Left ventricle myocardium superior (tissue), 1 donor: ENCODE results near the gene SEC14L1. TPM values are rescaled to one million over a fixed set of nuclear protein-coding genes. Genes with fewer than 3 reads are reported as not detected.
A peak's percentile ranks its signal among the peaks of the same experiment; 100 is the strongest.
"Not testable (repeated sequence)": the region's sequence is repeated elsewhere in the genome, so short reads cannot be mapped to it uniquely, and the experiment has no call there.

Experiments
- ATAC-seq: fragments of 200-7000 bp; cut with Tn5 transposase; one replicate; pipeline ENCODE4 v1.9.1; 2020; ENCODE audit warnings: mild to moderate bottlenecking, moderate library complexity
- DNase-seq: peaks from one replicate; pipeline ENCODE4 v3.0.0-alpha.2; 2020
- intact Hi-C: fragments of 100-400 bp; cut with micrococcal nuclease; formaldehyde crosslinking; loops from one replicate; pipeline ENCODE4 v1.11.0; 2022
- long read RNA-seq: library from polyadenylated mRNA; unstranded; transcript quantifications from one replicate; pipeline ENCODE4 v2.0.0, GENCODE V29; 2021
- total RNA-seq: library from RNA; stranded (reverse); fragmentation: NEBNext Ultra II Directional; extraction: Animal tissue kit (Norgen Biotek cat#: 25700); gene quantifications from one replicate; pipeline ENCODE4 v1.2.1, GENCODE V29; 2021
- donor health status: DM: no; HTN: yes; CAD: no; lungs with severe emphysema.

Gene SEC14L1
- 71.4 TPM for total RNA-seq
- long read RNA-seq, full-length matches to known transcripts = 11 of 69 reads
- long read RNA-seq, partial matches to known transcripts = 26 of 69 reads
- long read RNA-seq, other reads (novel, unspliced or antisense) = 32 of 69 reads

- no peak for ATAC-seq
- peak; percentile 61 for DNase-seq
- intact Hi-C loops = loop anchor here (10.0 kb wide), 1 partner anchor 46 kb away; no protein-coding TSS in a partner anchor
Observed at GRCh38 chr17:77140878-77141767, at the start of gene SEC14L1. SEC14L1 (plus strand) TSS chr17:77140969; CDS start chr17:77143597, 2,628 bp downstream.

DNA sequence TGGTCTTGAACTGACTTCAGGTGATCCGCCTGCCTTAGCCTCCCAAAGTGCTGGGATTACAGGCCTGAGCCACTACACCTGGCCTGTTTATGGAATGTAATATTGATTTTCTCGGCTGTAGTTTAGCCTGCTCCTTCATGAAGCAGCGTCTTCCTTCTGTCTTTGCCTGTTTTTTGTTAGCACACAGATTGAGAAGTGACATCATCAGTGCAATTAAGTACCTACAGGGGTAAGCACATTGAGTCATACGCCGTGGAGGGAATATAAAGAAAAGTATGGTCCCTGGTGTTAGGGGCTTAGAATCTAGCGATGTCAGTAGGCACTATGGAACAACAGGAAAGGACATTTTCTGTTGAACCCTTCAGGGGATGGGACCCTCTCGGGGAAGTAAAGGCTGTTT, 48.7 kb upstream of the SEC14L1 start:
- no peak for DNase-seq
- ATAC-seq = no peak
- intact Hi-C loops = loop anchor here (10.0 kb wide), 2 partner anchors 53 to 113 kb away; partner anchors contain the start of gene SEC14L1

DNA sequence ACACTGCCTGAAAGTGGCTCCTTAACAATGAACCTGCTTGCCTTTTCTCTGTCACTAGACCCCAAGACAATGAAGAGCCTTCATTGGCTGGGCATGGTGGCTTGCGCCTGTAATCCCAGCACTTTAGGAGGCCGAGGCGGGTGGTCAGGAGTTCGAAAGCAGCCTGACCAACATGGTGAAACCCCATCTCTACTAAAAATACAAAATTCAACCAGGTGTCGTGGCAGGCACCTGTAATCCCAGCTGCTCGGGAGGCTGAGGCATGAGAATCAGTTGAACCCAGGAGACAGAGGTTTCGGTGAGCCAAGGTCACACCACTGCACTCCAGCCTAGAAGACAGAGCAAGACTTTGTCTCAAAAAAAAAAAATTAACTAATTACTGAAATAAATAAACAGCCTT, 45.3 kb upstream of the SEC14L1 start:
- intact Hi-C loops = loop anchor here (10.0 kb wide), 2 partner anchors 49 to 109 kb away; partner anchors contain the start of gene SEC14L1
- ATAC-seq (no peak), DNase-seq (no peak)

DNA sequence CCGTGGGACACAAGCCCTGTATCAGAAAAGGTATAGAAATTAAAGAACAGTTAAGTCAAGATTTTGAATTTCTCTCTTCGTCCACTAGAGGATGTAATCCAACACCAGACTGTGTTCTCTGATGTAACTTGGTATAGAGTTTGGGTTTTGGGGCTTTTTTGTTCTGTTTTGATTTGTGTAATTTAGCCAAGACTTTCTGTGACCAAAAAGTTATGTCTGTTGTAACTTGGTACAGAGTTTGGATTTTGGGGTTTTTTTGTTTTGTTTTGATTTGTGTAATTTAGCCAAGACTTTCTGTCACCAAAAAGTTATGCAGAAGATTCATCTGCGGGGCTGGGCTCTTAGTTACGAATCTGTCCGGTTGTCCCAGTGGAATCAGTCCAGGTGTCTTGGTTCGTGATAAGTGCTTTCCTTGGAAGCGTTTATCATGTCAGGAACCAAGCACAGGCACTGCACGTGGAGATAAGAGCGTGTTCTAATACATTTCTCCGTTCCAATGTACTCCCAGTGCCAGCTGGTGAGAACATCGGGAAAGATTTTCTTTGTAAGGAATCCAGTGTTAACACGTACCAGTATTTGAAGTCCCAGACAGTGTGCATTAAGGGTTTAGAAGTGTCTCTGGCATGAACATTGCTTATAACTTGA, 44.1 kb upstream of the SEC14L1 start:
- ATAC-seq (peak; percentile 68), DNase-seq (no peak)
- intact Hi-C loops = loop anchor here (10.0 kb wide), 2 partner anchors 48 to 108 kb away; partner anchors contain the start of gene SEC14L1

DNA sequence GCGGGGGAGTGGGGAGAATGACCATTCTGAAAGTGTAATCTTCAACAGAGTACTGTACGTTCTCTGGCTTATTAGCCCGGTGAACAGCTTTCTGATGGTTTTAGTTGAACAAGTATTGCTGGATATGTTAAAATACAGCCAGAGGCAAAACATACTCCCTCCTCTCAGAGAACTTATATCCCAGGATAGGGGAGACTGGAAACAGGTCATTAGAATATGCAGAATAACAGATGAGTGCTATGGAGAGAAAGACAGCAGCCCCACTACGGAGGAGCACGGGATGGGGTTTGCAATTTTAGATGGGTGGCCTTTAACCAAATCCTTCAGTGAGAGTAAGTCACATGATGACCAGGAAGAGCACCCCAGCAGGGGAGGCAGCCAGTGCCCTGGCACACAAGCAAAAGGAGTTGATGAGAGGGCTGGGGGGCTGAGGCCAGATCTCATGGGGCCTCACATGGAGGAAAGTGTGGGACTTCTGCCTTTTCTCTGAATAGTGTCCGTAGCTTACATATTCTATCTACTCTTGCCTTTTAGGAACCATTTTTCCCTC, 43.1 kb upstream of the SEC14L1 start:
- intact Hi-C loops = loop anchor here (10.0 kb wide), 2 partner anchors 47 to 107 kb away; partner anchors contain the start of gene SEC14L1
- ATAC-seq (no peak), DNase-seq (no peak)

DNA sequence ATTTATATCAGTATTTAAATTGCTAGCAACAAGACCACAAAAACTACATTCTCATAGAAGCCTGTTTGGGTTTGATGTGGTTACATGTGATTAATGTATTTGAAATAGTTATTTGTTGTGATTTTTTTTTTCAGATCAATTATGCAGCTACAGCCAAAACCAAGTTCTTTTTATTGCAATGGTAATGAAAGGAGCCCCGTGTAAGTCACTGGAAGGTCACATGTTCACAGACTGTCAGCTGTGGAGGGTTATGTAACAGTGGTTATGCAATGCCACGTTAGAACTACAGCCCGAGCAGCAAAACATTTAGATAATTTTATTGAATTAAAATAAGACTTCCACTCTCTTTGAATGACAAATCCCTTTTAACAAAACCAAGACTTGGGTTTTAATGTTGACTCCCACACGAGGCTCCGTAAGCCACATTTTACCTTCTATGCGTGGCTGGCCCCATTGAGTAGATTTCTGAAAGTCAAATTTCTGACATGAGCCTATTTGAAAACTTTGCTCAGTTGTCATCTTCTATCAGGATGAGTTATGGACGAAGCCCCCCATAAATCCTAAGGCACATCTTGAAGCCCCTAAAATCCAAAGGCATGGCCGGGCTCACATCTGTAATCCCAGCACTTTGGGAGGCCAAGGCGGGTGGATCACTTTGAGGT, 41.8 kb upstream of the SEC14L1 start:
- DNase-seq (no peak), ATAC-seq (peak; percentile 80)
- intact Hi-C loops = loop anchor here (10.0 kb wide), 2 partner anchors 46 to 106 kb away; partner anchors contain the start of gene SEC14L1

DNA sequence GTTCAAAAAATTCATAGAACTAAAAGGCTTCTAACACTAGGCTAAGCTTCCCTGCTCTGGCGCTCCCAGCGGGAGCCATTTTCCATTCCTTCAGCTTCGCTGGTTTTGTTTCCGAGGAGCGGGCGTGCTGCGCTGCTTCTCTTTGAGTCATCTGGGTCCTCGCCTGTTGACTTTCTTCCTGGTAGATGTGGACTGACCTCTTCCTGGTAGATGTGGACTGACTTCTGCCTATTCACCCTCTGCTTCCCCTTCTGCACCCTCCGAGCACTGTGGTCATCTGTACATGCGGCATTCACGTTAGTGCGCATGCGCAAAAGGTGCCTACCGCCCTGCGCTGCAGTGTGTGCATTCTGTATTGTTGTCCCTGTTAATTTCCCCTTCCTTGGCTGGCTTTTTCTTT, 40.8 kb upstream of the SEC14L1 start:
- ATAC-seq = peak; percentile 51
- intact Hi-C loops = loop anchor here (10.0 kb wide), 2 partner anchors 45 to 105 kb away; partner anchors contain the start of gene SEC14L1
- peak; percentile 81 for DNase-seq

DNA sequence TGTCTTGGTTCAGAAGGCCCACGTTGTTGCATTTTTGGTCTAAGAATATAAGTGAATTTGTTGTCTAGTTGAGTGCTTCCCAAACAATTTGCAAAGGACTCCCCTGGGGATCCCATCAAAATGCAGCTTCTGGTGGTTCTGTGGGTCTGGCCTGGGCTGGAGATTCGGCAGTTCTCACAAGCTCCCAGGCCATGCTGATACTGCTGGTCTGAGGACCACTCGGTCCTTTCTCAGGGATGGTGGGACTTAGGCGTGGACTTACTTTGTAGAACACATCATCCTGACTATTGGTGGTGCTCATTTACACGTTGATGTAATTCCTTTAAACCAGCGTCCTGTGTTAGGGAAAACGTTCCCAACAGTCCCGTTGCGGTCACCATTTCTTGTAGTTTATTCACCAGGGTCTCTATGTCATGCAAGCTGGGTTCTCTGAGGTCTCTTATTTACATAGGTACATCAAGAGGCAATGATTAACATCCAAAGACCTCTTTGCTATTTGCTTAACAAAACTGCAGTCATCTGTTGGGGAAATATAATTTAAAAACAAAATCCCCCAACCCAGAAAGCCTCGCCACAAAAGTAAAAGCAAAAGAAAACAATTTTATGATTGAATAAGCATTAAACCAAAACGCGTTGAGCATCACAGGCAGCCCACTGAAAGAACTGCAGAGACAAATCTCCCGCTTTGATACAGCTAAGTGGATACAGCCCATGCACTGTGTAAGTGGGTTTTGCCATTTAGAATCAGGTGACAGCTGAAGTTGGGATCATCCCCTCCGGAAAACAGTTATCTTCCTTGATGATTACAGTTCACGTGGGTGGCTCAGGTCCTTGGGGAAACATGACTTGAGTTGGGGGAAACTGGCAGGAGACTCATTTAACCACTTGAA, 39.0 kb upstream of the SEC14L1 start:
- intact Hi-C loops = no loop called here
- ATAC-seq (no peak), DNase-seq (no peak)

- intact Hi-C loops, ATAC-seq, DNase-seq: not testable (repeated sequence)
Observed at GRCh38 chr17:77102411-77103134, 38.2 kb upstream of the SEC14L1 start.

- ATAC-seq (no peak), DNase-seq (no peak)
- intact Hi-C loops = no loop called here
Observed at GRCh38 chr17:77105706-77106105, 35.1 kb upstream of the SEC14L1 start.

- intact Hi-C loops = no loop called here
- DNase-seq (no peak), ATAC-seq (no peak)
Observed at GRCh38 chr17:77106874-77107358, 33.9 kb upstream of the SEC14L1 start.

- no peak for DNase-seq
- intact Hi-C loops = no loop called here
- ATAC-seq = no peak
Observed at GRCh38 chr17:77107506-77108433, 33.0 kb upstream of the SEC14L1 start.

DNA sequence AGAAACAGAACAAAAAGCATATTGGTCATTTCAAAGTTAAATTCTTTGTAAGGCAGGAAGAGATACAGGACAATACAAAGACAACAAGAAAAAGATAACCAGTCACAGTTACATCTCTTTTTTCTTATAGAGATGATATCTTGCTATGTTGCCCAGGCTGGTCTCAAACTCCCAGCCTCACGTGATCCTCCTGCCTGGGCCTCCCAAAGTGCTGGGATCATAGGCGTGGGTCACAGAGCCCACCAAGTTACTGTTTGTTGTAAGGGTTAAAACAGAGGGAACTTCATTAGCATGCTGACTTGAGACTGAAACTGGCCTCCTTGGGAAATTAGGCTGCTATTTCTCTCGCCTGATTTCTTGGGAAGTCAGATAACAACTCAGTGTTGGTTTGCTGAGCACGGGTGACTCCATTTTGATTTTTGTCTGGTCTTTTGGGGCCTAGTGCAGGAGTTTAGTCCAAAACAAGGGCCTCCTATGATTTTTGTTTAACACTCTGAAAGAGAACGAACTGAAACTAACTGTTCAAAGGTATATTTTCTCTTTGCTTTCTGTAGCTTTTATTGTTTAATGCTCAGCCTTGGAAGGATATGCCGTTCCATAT, 31.5 kb upstream of the SEC14L1 start:
- ATAC-seq (no peak), DNase-seq (no peak)
- intact Hi-C loops = no loop called here

DNA sequence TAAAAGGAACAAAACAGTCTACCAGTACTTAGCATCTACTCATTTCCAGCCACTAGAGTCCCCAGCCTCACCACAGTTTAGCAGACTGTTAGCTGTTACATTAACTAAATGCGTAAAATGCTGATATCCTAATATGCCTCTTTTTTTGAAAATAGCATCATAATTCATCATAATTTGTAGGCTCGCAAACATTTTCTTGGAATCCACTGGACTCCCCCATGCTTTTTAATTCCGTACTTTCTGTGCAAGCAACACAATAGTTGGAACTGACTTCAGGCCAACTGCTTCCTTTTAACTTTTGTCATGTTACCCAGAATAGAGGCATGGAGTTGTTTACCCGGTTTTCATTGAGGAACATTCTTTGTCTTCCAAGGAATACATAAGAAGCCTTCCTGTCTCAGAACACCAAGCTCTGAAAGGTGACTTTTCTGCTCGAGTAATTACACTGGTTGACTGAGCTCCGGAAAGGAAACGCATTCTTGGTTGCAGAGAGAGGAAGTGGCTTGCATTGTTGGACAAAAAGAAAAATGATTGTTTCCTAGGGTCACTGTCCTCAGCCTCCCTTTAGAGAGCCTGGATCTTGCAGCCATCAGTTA, 30.9 kb upstream of the SEC14L1 start:
- intact Hi-C loops = no loop called here
- peak; percentile 79 for ATAC-seq
- no peak for DNase-seq
